GM23338 (cell line): ENCODE measurements around the gene EP300. TPM values are rescaled to one million over a fixed set of nuclear protein-coding genes. Genes with fewer than 3 reads are reported as not detected.

Experiments
- ATAC-seq: fragments of 200-7000 bp; cut with Tn5 transposase; 3 replicates; pipeline ENCODE4 v1.9.1; 2020
- DNase-seq: peaks from one replicate; pipeline ENCODE4 v3.0.0-alpha.2; 2015; ENCODE audit warnings: low spot score
- H2AFZ ChIP-seq: fragments of 200-600 bp; sonication (generic); 2 replicates; pipeline ENCODE4 v1.8.0; 2016; ENCODE audit warnings: antibody characterized with exemption, mild to moderate bottlenecking, moderate library complexity
- H3F3A ChIP-seq: fragments of 200-600 bp; sonication (generic); replicated peaks from 2 replicates; pipeline ENCODE4 v1.8.0; 2017; ENCODE audit warnings: antibody characterized with exemption, mixed run types, low read depth
- H3K27ac ChIP-seq: fragments of 200-600 bp; sonication (generic); 2 replicates; pipeline ENCODE4 v1.6.1; 2016; ENCODE audit warnings: low read depth
- H3K27me3 ChIP-seq: fragments of 200-600 bp; sonication (generic); 2 replicates; pipeline ENCODE4 v1.8.0; 2016; ENCODE audit warnings: mild to moderate bottlenecking, mixed run types, moderate library complexity; ENCODE audit not compliant: insufficient read depth
- H3K36me3 ChIP-seq: fragments of 200-600 bp; sonication (generic); 2 replicates; pipeline ENCODE4 v1.8.0; 2016; ENCODE audit warnings: mild to moderate bottlenecking; ENCODE audit not compliant: insufficient read depth
- H3K4me1 ChIP-seq: fragments of 200-600 bp; sonication (generic); 2 replicates; pipeline ENCODE4 v1.8.0; 2016; ENCODE audit warnings: mild to moderate bottlenecking, moderate library complexity; ENCODE audit not compliant: insufficient read depth
- H3K4me2 ChIP-seq: fragments of 200-600 bp; sonication (generic); 2 replicates; pipeline ENCODE4 v1.7.1; 2017; ENCODE audit warnings: mixed run types
- H3K4me3 ChIP-seq: fragments of 200-600 bp; sonication (generic); 2 replicates; pipeline ENCODE4 v1.6.1; 2016; ENCODE audit warnings: mixed run types
- H3K79me2 ChIP-seq: fragments of 200-600 bp; sonication (generic); replicated peaks from 2 replicates; pipeline ENCODE4 v1.8.0; 2017; ENCODE audit warnings: mild to moderate bottlenecking; ENCODE audit not compliant: insufficient read depth
- H3K9me2 ChIP-seq: fragments of 200-600 bp; sonication (generic); 2 replicates; pipeline ENCODE4 v1.8.0; 2017; ENCODE audit not compliant: insufficient read depth
- H4K20me1 ChIP-seq: fragments of 200-600 bp; sonication (generic); replicated peaks from 2 replicates; pipeline ENCODE4 v1.8.0; 2017; ENCODE audit warnings: mild to moderate bottlenecking; ENCODE audit not compliant: insufficient read depth
- H3K27ac Mint-ChIP-seq: 2 replicates; pipeline ENCODE4 v1.8.0; 2020; ENCODE audit warnings: inconsistent platforms, mild to moderate bottlenecking, moderate library complexity, mixed read lengths
- H3K27me3 Mint-ChIP-seq: 3 replicates; pipeline ENCODE4 v1.8.0; 2022; ENCODE audit warnings: low read depth, mild to moderate bottlenecking, moderate library complexity, mixed read lengths, inconsistent platforms; ENCODE audit not compliant: insufficient read depth, poor library complexity
- H3K36me3 Mint-ChIP-seq: 3 replicates; pipeline ENCODE4 v1.8.0; 2021; ENCODE audit warnings: low read depth, mild to moderate bottlenecking, inconsistent platforms, moderate library complexity, mixed read lengths
- H3K4me1 Mint-ChIP-seq: 3 replicates; pipeline ENCODE4 v1.8.0; 2020; ENCODE audit warnings: mild to moderate bottlenecking, inconsistent platforms, mixed read lengths
- H3K4me3 Mint-ChIP-seq: 3 replicates; pipeline ENCODE4 v1.8.0; 2021; ENCODE audit warnings: moderate library complexity, mild to moderate bottlenecking, inconsistent platforms, mixed read lengths
- H3K9me3 Mint-ChIP-seq: 3 replicates; pipeline ENCODE4 v1.8.0; 2020; ENCODE audit warnings: moderate library complexity, mild to moderate bottlenecking, inconsistent platforms, mixed read lengths
- EZH2 ChIP-seq: fragments of 200-600 bp; sonication (generic); IDR thresholded peaks from one replicate; pipeline ENCODE4 v1.8.0; 2017; ENCODE audit warnings: antibody characterized with exemption, mild to moderate bottlenecking, low read depth; ENCODE audit not compliant: unreplicated experiment
- EZH2phosphoT487 ChIP-seq: fragments of 200-600 bp; sonication (generic); IDR thresholded peaks from one replicate; pipeline ENCODE4 v1.8.1; 2018; ENCODE audit warnings: antibody characterized with exemption; ENCODE audit not compliant: unreplicated experiment
- JUNB ChIP-seq: IDR thresholded peaks from one replicate; pipeline ENCODE4 v1.6.1; 2016; ENCODE audit warnings: antibody characterized with exemption; ENCODE audit not compliant: unreplicated experiment
- NANOG ChIP-seq: IDR thresholded peaks from 2 replicates; pipeline ENCODE4 v1.6.1; 2016; ENCODE audit warnings: antibody characterized with exemption, borderline replicate concordance
- POLR2AphosphoS5 ChIP-seq: IDR thresholded peaks from 2 replicates; pipeline ENCODE4 v1.6.1; 2016; ENCODE audit warnings: antibody characterized with exemption, low read depth
- REST ChIP-seq: IDR thresholded peaks from one replicate; pipeline ENCODE4 v1.6.1; 2018; ENCODE audit warnings: antibody characterized with exemption; ENCODE audit not compliant: unreplicated experiment
- STAT1 ChIP-seq: IDR thresholded peaks from one replicate; pipeline ENCODE4 v1.6.1; 2016; ENCODE audit warnings: antibody characterized with exemption; ENCODE audit not compliant: unreplicated experiment
- ZNF114 ChIP-seq: fragments of 250-450 bp; sonication (Bioruptor Pico); IDR thresholded peaks from 2 replicates; pipeline ENCODE4 v1.5.0; 2020; ENCODE audit warnings: mild to moderate bottlenecking, moderate library complexity
- ZNF331 ChIP-seq: fragments of 250-450 bp; sonication (Bioruptor Pico); IDR thresholded peaks from 2 replicates; pipeline ENCODE4 v1.5.0; 2020; ENCODE audit warnings: low read depth, mild to moderate bottlenecking, moderate library complexity
- ZNF462 ChIP-seq: fragments of 250-450 bp; sonication (Bioruptor Pico); IDR thresholded peaks from 2 replicates; pipeline ENCODE4 v1.5.0; 2020; ENCODE audit warnings: mild to moderate bottlenecking, moderate library complexity
- polyA plus RNA-seq: library from polyadenylated mRNA; unstranded; fragments of >200 nt; fragmentation: Nextera tagmentation; extraction: Ambion mirVana; gene quantifications from 2 replicates; pipeline ENCODE4 v1.2.1, GENCODE V29; 2016
- total RNA-seq: library from RNA; depleted of rRNA; stranded (reverse); fragments of >200 nt; shearing (Covaris generic); gene quantifications from 2 replicates; pipeline ENCODE4 v1.2.3, GENCODE V29; 2014

The EP300 gene
- total and polyA plus RNA-seq, 2 experiments from 2014 or later: 40.7 to 129 TPM

- Mint-ChIP-seq H3K4me1 (peaks cover 32% of the 10 kb centered on the region; the same call in 2 of the 3 replicates), H3K4me3 (peak overlapping the region; percentile 95), H3K27me3 (no peaks in the 10 kb centered on the region), H3K9me3 (no peaks in the 10 kb centered on the region; the same call in 1 of the 3 replicates), H3K27ac (no peak overlapping the region; the same call in 1 of the 2 replicates), H3K36me3 (peaks cover 36% of the 10 kb centered on the region)
- no peaks in the 10 kb centered on the region for H3K9me2 ChIP-seq
- peak overlapping the region; percentile 92; the same call in 1 of the 2 replicates for H3K4me2 ChIP-seq
- no peak for TF ChIP-seq ZNF114 (CRISPR knock-in tag)
- no peak for TF ChIP-seq EZH2phosphoT487
- TF ChIP-seq JUNB: no peak
- TF ChIP-seq ZNF462 (CRISPR knock-in tag): no peak
- no peak for TF ChIP-seq STAT1
- TF ChIP-seq POLR2AphosphoS5: no peak
- TF ChIP-seq ZNF331 (CRISPR knock-in tag): no peak
- no peak for TF ChIP-seq EZH2
- TF ChIP-seq REST: no peak
- TF ChIP-seq NANOG: no peak
- ATAC-seq (no peak), DNase-seq (no peak)
- no peak overlapping the region for H3K27ac ChIP-seq
- peaks cover 27% of the 10 kb centered on the region for H3K4me1 ChIP-seq
- peaks cover 91% of the 10 kb centered on the region for H3K79me2 ChIP-seq
- no peaks in the 10 kb centered on the region for H3K36me3 ChIP-seq
- H3F3A ChIP-seq: no peaks in the 10 kb centered on the region
- peaks cover 77% of the 10 kb centered on the region for H4K20me1 ChIP-seq
- H3K4me3 ChIP-seq: peak overlapping the region; percentile 90
- H3K27me3 ChIP-seq: no peaks in the 10 kb centered on the region
- no peak overlapping the region for H2AFZ ChIP-seq
Observed at GRCh38 chr22:41096391-41096790, 4.0 kb downstream of the EP300 start.
